GM10266 (cell line): ENCODE measurements around the gene LINGO4.
"Not testable (repeated sequence)": the region's sequence is repeated elsewhere in the genome, so short reads cannot be mapped to it uniquely, and the experiment has no call there.

Experiments used
- DNase-seq: peaks from one replicate; pipeline ENCODE4 v3.0.0; 2012; ENCODE audit errors: extremely low spot score
- CTCF ChIP-seq: IDR thresholded peaks from 2 replicates; pipeline ENCODE4 v1.5.1; 2012; ENCODE audit warnings: mild to moderate bottlenecking, low read depth; ENCODE audit not compliant: control insufficient read depth, insufficient read depth; ENCODE audit errors: missing control alignments

The LINGO4 gene

DNA sequence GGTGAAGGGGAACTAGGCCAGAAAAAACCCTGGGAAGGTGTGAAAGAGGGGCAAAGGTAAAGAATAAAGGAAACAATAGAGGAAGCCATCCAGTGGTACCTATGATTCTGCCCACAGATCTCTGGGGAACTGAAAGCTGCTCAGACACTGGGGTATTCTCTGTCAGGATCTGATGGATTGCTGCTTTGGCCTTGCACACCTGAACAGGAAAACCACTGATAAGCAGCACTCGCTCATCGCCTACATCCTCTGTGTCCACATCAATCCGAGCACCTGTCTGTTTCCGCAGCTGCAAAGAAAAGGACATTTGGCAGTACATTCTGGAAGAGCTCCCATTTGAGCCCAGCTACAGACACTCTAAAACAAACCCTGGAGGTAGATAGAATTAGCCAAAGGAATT, 25.4 kb downstream of the LINGO4 start:
- no peak for TF ChIP-seq CTCF
- no peak for DNase-seq

DNA sequence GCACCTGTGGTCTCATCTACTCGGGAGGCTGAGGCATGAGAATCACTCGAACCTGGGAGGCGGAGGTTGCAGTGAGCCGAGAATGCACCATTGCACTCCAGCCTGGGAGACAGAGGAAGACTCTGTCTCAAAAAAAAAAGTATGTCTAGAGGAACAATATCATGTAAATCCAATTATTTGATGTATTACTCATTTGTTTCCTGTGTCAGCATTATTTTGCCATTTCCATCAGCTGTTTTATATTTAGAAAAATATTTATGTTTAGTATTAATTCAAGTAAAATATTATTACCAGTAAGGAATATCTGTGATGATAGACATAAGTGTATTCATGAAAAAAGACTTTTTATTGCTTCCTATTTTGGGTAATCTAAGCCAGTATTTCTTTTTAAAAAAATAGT, 27.9 kb downstream of the LINGO4 start:
- DNase-seq: no peak
- no peak for TF ChIP-seq CTCF

DNA sequence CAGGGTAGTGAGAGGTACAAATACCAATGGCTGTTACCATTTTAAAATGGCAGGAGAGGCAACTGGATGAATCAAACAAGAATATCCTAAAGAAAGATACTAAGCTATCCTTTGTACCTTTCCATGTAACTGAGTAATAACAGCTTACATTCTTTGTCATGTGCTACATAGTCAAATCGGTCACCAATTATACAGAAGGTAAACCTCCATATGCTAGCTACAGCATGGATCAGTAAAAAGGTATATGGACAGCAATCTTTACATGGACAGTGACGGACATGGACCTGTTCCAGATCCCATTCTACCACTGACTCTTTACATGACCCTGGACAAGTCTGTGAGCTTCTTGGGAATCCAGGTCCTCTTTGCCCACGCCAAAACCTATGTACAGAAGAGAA, 28.6 kb downstream of the LINGO4 start:
- no peak for DNase-seq
- TF ChIP-seq CTCF: no peak

DNA sequence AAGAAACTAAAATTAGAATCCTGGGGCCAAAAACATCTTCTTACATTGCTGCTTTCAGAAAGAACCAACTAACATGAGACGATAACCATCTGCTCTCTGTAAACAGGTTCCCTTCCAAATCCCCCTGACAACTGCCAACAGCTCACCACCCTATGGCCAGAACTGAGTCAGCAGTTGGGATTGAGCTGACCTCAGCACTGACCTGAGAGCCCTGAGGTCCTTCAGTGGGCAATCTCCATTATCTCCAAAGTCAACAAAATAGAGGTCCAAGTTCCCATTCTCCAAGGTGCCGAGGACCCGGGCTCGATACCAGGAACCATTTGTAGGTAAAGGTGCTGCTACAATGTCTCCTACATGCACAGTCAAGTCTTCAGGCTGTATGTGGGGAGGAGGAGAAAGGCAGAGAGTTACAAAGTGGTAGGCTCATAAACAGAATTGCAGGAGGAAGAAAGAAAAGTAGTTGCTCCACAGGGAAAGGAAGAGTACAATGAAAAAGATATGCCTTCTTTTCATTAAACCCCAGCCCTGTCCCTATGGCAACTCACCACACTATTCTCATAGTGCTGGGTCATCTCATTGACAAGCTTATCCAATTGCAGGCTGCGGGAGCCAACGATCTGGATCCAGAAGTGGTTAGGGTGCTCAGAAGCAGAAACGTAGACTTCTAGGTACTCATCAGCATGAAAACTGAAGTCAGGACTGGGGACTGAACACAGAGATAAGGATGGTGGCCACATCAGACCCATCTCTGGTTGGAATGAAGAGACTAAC, 29.1 kb downstream of the LINGO4 start:
- DNase-seq: no peak
- no peak for TF ChIP-seq CTCF

DNA sequence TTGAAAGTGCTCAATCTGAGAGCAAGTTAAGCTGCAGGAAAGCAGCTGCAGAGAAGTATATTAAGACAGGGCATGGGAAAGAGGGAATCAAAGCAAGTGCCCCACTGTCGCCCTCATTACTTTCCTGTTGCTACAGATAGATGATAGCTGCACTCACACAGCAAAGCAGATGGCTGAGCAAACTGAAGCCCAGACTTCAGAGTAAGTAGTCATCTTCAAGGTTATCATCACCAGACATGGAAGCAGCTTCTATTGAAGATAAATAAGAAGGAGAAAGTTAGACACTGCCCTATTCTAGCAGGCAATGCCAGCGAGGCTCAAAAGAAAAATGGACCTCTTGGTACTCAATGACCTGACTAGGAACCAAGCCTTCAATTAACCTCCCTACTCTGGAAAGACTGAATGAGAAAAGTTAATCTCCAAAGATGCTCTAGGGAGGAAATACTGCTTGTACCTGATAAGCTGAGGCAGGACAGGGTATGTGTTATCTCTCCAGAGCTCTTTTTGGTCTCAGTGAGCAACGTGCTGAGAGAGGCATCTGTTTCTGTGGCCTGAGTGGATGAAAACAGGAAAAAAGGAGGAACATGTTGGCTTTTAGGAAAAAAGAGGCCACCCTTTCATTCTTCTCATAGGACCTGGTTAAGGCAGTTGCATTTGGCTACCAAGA, 30.8 kb downstream of the LINGO4 start:
- no peak for DNase-seq
- TF ChIP-seq CTCF: no peak

DNA sequence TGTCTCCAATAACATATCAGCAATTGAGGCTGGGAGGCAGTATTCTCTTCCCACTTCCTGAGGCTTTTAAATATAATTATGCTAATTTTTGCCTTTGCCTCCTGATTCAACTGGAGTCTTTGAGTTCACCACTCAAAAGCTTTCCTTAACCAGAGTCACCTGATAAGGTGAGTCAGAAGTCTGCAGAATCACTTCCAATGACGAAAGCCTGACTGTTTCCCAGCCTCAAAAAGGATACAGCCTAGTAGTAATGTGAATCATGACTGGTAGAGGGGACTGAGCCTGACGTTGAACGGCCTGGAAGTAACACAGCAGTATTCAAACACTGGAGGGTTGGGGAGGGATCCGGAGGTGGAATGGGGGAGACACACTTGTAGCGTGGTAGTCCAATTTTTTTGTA, 31.5 kb downstream of the LINGO4 start:
- DNase-seq: no peak
- no peak for TF ChIP-seq CTCF

GRCh38 chr1:151769270-151769669, 35.9 kb downstream of the LINGO4 start:
- not testable (repeated sequence) for DNase-seq

DNA sequence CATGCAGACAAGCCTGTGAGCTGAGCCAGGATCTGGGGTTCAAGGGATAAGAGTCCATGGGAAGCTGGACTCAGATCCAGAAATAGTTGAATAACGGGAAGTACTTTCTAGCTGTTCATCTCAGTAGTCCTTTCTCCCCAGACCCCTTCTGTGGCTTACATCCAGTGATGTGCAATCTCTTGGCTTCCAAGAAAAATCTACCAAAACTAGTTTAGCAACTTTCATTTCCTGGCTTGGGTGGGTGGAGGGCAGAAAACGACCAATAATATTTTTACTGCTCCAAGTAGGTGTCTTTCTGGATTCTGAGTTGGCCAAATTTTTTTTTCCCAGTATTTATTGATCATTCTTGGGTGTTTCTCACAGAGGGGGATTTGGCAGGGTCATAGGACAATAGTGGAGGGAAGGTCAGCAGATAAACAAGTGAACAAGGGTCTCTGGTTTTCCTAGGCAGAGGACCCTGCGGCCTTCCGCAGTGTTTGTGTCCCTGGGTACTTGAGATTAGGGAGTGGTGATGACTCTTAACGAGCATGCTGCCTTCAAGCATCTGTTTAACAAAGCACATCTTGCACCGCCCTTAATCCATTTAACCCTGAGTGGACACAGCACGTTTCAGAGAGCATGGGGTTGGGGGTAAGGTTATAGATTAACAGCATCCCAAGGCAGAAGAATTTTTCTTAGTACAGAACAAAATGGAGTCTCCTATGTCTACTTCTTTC, 36.7 kb downstream of the LINGO4 start:
- not testable (repeated sequence) for DNase-seq
